ENCODE measurements around the gene GLIS1.

DNA sequence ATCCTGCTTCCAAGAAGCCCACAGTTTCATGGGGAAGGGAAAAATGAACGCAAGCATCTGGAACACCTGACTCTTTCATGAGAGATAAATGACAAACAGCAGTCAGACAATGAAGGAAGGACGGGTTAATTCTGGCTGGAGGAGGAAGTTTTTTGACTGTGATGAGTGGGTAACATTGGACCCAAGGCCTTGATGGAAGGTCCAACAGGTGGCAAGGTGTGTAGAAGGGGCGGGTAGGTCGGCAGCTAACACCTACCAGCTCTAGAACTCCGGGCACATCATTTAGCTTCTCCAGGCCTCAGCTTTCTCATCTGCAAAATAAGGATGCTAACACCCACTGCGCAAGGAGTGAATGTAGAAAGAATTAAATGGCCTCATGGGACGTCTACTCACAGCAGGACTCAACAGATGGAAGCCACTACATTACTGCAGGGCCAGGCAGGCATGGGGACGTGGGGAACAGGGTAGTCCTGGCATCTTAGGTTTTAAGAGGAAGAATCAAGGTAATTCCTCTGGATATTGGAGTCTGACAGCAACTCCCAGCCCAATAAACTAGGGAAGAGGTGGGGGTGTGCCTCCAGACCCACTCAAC is 12.9 kb downstream of the GLIS1 start:
- TF ChIP-seq, protein P1, sequence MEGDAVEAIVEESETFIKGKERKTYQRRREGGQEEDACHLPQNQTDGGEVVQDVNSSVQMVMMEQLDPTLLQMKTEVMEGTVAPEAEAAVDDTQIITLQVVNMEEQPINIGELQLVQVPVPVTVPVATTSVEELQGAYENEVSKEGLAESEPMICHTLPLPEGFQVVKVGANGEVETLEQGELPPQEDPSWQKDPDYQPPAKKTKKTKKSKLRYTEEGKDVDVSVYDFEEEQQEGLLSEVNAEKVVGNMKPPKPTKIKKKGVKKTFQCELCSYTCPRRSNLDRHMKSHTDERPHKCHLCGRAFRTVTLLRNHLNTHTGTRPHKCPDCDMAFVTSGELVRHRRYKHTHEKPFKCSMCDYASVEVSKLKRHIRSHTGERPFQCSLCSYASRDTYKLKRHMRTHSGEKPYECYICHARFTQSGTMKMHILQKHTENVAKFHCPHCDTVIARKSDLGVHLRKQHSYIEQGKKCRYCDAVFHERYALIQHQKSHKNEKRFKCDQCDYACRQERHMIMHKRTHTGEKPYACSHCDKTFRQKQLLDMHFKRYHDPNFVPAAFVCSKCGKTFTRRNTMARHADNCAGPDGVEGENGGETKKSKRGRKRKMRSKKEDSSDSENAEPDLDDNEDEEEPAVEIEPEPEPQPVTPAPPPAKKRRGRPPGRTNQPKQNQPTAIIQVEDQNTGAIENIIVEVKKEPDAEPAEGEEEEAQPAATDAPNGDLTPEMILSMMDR (conservative IDR thresholded peaks at IDR 0.05; ENCODE audit: low read length), result no peak
- no peak for TF ChIP-seq EZH2phosphoT487 (IDR thresholded peaks at IDR 0.05; ENCODE audit: borderline replicate concordance)
